Hepatocyte (in vitro differentiated cells): Measurements from ENCODE around the gene LILRA1. TPM values are rescaled to one million over a fixed set of nuclear protein-coding genes. Genes with fewer than 3 reads are reported as not detected.

Experiments used
- DNase-seq: peaks from one replicate; pipeline ENCODE4 v3.0.0-alpha.2; 2016; ENCODE audit warnings: low spot score
- H2AFZ ChIP-seq: fragments of 200-600 bp; sonication (generic); 2 replicates; pipeline ENCODE4 v1.6.0; 2016; ENCODE audit warnings: antibody characterized with exemption, mild to moderate bottlenecking
- H3K27ac ChIP-seq: fragments of 200-600 bp; sonication (generic); 2 replicates; pipeline ENCODE4 v1.5.1; 2016; ENCODE audit warnings: mild to moderate bottlenecking
- H3K27me3 ChIP-seq: fragments of 200-600 bp; sonication (generic); 2 replicates; pipeline ENCODE4 v1.6.1; 2016
- H3K36me3 ChIP-seq: fragments of 200-600 bp; sonication (generic); replicated peaks from 2 replicates; pipeline ENCODE4 v1.5.1; 2016; ENCODE audit warnings: low read depth; ENCODE audit not compliant: insufficient read depth
- H3K4me1 ChIP-seq: fragments of 200-600 bp; sonication (generic); 2 replicates; pipeline ENCODE4 v1.5.1; 2016; ENCODE audit warnings: mild to moderate bottlenecking, moderate library complexity; ENCODE audit not compliant: insufficient read depth
- H3K4me2 ChIP-seq: fragments of 200-600 bp; sonication (generic); 2 replicates; pipeline ENCODE4 v1.6.0; 2016
- H3K4me3 ChIP-seq: fragments of 200-600 bp; sonication (generic); 2 replicates; pipeline ENCODE4 v1.5.1; 2016; ENCODE audit warnings: mild to moderate bottlenecking
- H3K79me2 ChIP-seq: fragments of 200-600 bp; sonication (generic); 2 replicates; pipeline ENCODE4 v1.6.0; 2017; ENCODE audit warnings: mild to moderate bottlenecking
- H3K9me2 ChIP-seq: fragments of 200-600 bp; sonication (generic); replicated peaks from 2 replicates; pipeline ENCODE4 v1.6.0; 2017; ENCODE audit warnings: mild to moderate bottlenecking; ENCODE audit not compliant: insufficient read depth
- H3K9me3 ChIP-seq: fragments of 200-600 bp; sonication (generic); 2 replicates; pipeline ENCODE4 v1.5.1; 2016; ENCODE audit warnings: low read depth, mild to moderate bottlenecking
- H4K20me1 ChIP-seq: fragments of 200-600 bp; sonication (generic); 2 replicates; pipeline ENCODE4 v1.6.0; 2016; ENCODE audit warnings: mild to moderate bottlenecking; ENCODE audit not compliant: insufficient read depth, poor library complexity, severe bottlenecking
- CTCF ChIP-seq: fragments of 200-600 bp; sonication (generic); IDR thresholded peaks from 2 replicates; pipeline ENCODE4 v1.5.1; 2016; ENCODE audit warnings: antibody characterized with exemption, mild to moderate bottlenecking; ENCODE audit not compliant: poor library complexity
- EZH2 ChIP-seq: fragments of 200-600 bp; sonication (generic); IDR thresholded peaks from 2 replicates; pipeline ENCODE4 v1.6.1; 2016; ENCODE audit warnings: antibody characterized with exemption, mild to moderate bottlenecking, borderline replicate concordance
- EZH2phosphoT487 ChIP-seq: fragments of 200-600 bp; sonication (generic); IDR thresholded peaks from one replicate; pipeline ENCODE4 v1.6.1; 2018; ENCODE audit warnings: antibody characterized with exemption, mild to moderate bottlenecking, low read depth, moderate library complexity; ENCODE audit not compliant: unreplicated experiment, severe bottlenecking
- WGBS: methylation state at CpG from one replicate; pipeline ENCODE4 v1.1.6; 2016; ENCODE audit warnings: low lambda C conversion rate; ENCODE audit errors: missing lambda C conversion rate; 5-methylcytosine and 5-hydroxymethylcytosine counted together
- polyA plus RNA-seq: library from polyadenylated mRNA; unstranded; fragments of >200 nt; fragmentation: Nextera tagmentation; extraction: Ambion mirVana; gene quantifications from 2 replicates; pipeline ENCODE4 v1.2.1, GENCODE V29; 2016
- total RNA-seq: library from RNA; depleted of rRNA; stranded (reverse); fragments of >200 nt; gene quantifications from 2 replicates; pipeline ENCODE4 v1.2.3, GENCODE V29; 2014

Gene LILRA1
- total and polyA plus RNA-seq, 2 experiments from 2014 or later, result not detected

GRCh38 chr19:54612428-54612827 is 19.0 kb downstream of the LILRA1 start:
- Histone ChIP-seq H3K4me2 (no peak overlapping the region), H3K27me3 (no peaks in the 10 kb centered on the region), H3K36me3 (no peaks in the 10 kb centered on the region), H3K9me2 (no peaks in the 10 kb centered on the region), H4K20me1 (no peaks in the 10 kb centered on the region), H3K4me1 (no peaks in the 10 kb centered on the region), H3K9me3 (peaks cover 4% of the 10 kb centered on the region), H2AFZ (no peak overlapping the region), H3K4me3 (no peak overlapping the region), H3K79me2 (no peaks in the 10 kb centered on the region), H3K27ac (no peak overlapping the region)
- 85% methylated on average over 1 of the region's 1 CpG for WGBS
- no peak for DNase-seq
- TF ChIP-seq EZH2, result no peak
- TF ChIP-seq EZH2phosphoT487, result no peak
- TF ChIP-seq CTCF, result no peak

- TF ChIP-seq EZH2 (no peak), CTCF (no peak), EZH2phosphoT487 (no peak)
- no peaks in the 10 kb centered on the region for H3K9me2 ChIP-seq
- no peaks in the 10 kb centered on the region for H3K4me1 ChIP-seq
- no peak overlapping the region for H2AFZ ChIP-seq
- H3K4me3 ChIP-seq, result no peak overlapping the region
- no peaks in the 10 kb centered on the region for H4K20me1 ChIP-seq
- H3K4me2 ChIP-seq, result no peak overlapping the region
- H3K36me3 ChIP-seq, result no peaks in the 10 kb centered on the region
- H3K27me3 ChIP-seq, result no peaks in the 10 kb centered on the region
- WGBS, result 89% methylated on average over 1 of the region's 1 CpG
- no peak overlapping the region for H3K27ac ChIP-seq
- no peaks in the 10 kb centered on the region for H3K79me2 ChIP-seq
- H3K9me3 ChIP-seq, result peaks cover 9% of the 10 kb centered on the region
- DNase-seq, result no peak
Observed at GRCh38 chr19:54614726-54615125, 21.3 kb downstream of the LILRA1 start.

GRCh38 chr19:54616057-54616456 is 22.6 kb downstream of the LILRA1 start:
- Histone ChIP-seq H3K9me2 (no peaks in the 10 kb centered on the region), H4K20me1 (no peaks in the 10 kb centered on the region), H3K4me3 (no peak overlapping the region), H3K27me3 (no peaks in the 10 kb centered on the region), H3K79me2 (no peaks in the 10 kb centered on the region), H3K36me3 (no peaks in the 10 kb centered on the region), H2AFZ (no peak overlapping the region), H3K27ac (no peak overlapping the region), H3K9me3 (peaks cover 9% of the 10 kb centered on the region), H3K4me1 (no peaks in the 10 kb centered on the region), H3K4me2 (no peak overlapping the region)
- TF ChIP-seq EZH2phosphoT487 (no peak), CTCF (no peak), EZH2 (no peak)
- DNase-seq, result no peak
- WGBS, result 35% methylated on average over 3 of the region's 3 CpGs
